HT1080 (cell line): ENCODE results near the gene SYK. TPM values are rescaled to one million over a fixed set of nuclear protein-coding genes. Genes with fewer than 3 reads are reported as not detected.

Source experiments
- DNase-seq: peaks from one replicate; pipeline ENCODE4 v3.0.0-alpha.2; 2015; ENCODE audit warnings: low read depth
- total RNA-seq: library from RNA; depleted of rRNA; stranded (reverse); fragments of >200 nt; shearing (Covaris generic); gene quantifications from 2 replicates; pipeline ENCODE4 v1.2.3, GENCODE V29; 2014

Gene SYK
- total RNA-seq, 1 experiment from 2014 or later, result 0.68 TPM

DNA sequence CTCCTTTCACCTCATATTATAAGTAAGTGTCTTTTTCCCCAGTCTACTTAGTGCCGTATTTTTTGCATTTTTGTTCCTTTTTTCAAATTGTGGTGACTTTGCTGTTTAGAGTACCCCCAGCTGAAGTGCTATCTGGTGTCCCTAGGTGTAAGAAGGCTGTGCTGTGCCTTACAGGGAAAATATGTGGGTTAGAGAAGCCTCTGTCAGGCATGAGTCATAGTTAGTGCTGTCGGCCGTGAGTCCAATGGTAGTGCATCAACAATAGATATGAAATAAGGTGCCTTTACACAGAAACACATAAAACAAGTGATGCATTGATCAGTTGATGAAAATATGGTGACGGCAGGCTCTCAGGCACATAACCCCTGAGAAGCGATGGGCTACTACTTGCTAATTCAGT lies 20.1 kb downstream of the SYK start:
- DNase-seq, result peak; percentile 36

DNA sequence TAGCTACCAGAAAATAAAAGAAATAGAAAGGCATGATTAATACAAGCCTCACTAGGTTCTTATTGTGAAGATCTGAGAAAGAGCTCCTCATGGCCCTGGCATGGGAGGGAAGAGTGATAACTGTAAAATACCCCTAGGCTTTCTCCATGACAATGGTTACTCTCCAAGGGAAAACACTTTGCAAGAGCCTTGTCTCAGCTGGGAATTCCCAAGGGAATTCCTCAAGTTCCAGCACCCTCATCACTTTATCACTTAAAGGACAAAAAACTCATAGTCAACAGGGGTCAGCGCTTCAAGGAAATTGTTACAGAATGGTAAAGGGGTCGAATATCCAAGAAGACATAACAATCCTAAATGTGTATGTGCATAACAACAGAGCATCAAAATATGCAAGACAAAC lies 21.2 kb downstream of the SYK start:
- DNase-seq, result no peak

DNA sequence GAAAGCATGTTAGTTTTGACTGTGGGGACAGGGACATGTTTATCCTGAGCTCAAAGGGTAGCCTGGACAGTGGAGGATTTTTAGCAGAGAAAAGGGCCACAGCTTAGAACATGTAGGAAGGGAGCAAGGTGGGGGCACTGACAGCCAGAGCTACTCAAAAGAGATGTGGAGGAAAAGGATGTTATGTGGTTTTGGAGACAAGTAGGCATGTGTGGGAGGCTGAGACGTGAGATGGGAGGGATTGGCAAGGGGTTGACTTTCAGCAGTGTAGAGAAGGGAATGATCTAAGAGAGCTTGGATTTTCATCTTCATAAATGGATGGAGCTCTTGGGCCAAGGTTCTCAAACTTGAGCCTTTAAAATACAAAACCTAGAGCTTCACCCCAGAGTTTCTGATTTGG lies 24.0 kb downstream of the SYK start:
- no peak for DNase-seq

GRCh38 chr9:90826326-90827020 lies 24.9 kb downstream of the SYK start:
- no peak for DNase-seq

DNA sequence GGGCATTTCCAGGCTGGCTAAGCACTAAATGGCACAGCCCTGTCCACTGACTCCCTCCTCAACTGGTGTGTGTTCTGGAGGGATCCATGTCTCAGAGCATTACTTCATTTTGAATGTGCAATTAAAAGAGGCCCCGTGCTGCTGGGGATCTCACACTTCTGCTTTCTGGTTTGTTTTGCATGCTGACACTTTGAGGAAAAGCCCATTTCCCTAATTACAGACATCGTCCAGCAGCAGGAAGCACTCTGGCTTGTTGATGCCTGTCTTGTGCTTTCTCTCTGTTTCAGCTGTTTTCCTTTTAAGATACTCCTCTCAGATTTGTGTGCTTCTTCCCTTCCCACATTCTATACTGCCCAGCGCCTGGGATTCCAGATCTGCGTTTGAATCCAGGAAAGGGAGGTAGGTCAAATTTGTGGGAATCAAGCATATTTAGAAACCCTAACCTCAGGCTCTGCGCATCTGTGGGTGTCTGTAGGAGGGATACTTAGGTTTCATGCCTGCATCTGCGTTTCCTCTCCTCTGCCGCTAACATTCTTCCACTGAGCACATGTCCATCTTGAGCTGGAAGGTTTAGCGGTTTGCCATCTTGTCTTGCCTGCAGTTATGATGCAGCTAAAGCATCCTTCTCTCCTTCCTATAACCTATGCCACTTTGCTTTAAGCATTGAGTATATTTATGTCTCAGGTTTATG lies 25.7 kb downstream of the SYK start:
- DNase-seq, result no peak

- DNase-seq, result no peak
Measured at GRCh38 chr9:90830051-90830450, 28.4 kb downstream of the SYK start.

- DNase-seq, result no peak
Measured at GRCh38 chr9:90830977-90831376, 29.4 kb downstream of the SYK start.

DNA sequence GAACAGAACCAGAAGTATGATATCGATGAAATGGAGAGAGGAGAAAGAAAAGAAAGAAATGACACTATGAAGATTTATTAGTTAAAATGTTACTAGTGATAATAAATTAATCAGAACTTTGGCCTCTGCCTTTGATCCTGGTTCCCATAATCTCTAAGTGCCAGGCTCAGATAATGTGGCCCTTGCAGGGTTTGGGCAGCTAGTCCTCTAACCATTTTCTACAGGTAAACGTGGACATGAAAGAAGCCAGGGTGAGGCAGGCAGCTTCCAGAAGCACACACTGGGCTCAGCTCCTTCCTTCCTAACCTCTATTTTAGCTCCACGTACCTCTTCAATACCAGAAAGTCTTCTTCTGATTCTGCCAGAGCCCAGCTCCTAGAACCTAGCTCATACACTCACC lies 30.6 kb downstream of the SYK start:
- DNase-seq, result no peak

- DNase-seq, result no peak
Measured at GRCh38 chr9:90834828-90835595, 33.4 kb downstream of the SYK start.

DNA sequence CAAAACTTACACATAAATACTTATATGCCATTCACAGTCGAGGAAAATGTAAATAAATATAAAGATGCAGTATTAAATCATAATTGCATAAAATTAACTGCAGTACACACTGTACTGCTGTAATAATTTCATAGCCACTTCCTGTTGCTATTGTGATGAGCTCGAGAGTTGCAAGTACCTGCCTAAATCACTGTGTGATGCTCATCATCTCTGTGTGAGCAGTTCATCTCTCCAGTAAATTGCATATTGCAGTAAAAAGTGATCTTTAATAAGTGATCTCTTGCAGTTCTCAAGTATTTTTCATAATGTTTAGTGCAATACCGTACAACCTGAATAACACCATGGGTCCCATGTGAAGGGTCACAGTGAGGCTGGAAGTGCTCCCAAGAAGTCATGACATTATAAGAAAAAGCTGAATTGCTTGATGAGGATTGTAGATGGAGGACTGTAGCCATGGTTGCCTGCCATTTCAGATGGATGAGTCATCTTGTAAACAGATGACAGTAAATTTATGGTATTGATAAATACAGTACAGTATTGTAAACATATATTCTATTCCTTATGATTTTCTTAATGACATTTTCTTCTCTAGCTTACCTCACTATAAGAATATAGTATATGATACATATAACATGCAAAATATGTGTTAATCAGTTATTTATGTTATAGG lies 34.9 kb downstream of the SYK start:
- DNase-seq, result no peak

- DNase-seq, result no peak
Measured at GRCh38 chr9:90838098-90838497, 36.5 kb downstream of the SYK start.

DNA sequence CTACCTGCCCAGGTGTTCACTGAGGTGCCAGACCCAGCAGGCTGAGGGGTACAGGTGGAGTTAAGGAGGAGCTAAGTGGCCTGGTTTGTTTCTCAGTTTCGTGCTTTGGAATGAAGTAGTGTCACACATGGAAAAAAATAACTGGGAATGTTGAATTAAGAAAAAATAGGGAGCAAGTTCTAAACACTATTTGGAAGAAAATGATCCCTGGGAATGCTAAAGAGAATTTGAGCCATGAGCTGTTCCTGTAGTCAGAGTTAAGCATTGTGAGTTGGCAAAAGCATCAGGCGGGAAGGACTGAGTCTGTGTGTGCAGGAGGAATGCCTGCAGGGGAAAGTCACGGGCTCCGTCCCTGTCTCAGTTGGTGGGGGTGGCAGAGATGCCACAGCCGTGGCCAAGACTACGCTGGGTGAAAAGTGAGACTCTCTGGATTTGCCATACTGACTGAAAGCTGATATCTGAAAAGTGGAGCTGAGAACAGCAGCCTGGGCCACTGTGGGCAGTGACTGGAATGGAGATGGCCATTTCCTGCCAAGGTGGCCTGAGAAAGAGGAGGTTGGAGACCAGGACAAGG lies 37.0 kb downstream of the SYK start:
- no peak for DNase-seq

DNA sequence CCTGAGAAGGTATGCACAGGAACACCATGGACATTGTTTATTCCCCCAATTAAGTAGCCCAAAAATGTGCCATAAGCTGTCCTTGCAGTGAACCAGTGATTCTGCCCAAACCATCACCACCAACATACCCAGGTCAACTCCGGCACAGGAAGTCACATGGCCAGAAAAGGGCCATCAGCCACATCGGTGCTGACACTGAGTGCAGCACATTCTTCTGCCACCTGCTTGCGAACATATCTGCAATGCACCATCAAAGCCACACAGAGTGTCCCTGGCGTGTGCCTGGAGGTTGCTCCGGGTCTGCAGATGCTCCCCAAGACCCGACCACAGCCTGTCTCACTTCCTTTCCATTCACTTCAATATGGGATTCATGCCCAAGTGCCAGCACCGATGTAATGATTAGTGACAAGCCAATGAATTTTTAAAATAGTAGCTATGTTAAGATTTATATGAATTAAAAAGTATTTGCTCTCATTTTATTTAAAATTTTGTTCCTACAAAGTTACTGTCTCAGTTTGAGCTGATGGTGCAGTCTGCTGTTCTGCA lies 37.6 kb downstream of the SYK start:
- no peak for DNase-seq

- DNase-seq, result no peak
Measured at GRCh38 chr9:90840696-90841095, 39.1 kb downstream of the SYK start.

DNA sequence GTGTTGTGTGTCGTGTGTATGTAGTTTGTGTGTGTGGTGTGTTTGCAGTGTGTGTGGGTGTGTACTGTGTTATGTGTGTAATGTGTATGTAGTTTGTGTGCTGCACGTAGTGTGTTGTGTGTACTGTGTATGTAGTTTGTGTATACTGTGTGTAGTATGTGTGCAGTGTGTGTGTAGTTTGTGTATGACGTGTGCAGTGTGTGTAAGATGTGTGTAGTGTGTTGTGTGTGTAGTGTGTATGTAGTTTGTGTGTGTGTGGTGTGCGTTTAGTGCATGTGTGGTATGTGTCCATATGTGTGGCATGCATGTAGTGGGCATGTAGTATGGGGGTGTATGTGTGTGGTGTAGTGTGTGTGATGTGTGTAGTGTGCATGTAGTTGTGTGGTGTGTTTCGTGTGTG lies 39.6 kb downstream of the SYK start:
- no peak for DNase-seq

DNA sequence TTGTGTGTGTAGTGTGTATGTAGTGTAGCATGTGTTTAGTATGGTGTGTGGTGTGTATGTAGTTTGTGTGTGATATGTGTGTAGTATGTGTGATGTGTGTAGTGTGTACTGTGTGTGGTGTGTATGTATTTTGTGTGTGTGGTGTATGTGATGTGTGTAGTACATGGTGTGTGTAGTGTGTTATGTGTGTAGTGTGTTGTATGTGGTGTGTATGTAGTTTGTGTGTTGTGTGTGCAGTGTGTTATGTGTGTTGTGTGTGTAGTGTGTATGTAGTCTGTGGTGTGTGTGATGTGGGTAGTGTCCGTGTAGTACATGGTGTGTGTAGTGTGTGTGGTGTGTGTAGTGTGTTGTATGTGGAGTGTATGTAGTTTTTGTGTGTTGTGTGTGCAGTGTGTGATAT lies 40.0 kb downstream of the SYK start:
- no peak for DNase-seq

- DNase-seq, result no peak
Measured at GRCh38 chr9:90842176-90842777, 40.7 kb downstream of the SYK start.

DNA sequence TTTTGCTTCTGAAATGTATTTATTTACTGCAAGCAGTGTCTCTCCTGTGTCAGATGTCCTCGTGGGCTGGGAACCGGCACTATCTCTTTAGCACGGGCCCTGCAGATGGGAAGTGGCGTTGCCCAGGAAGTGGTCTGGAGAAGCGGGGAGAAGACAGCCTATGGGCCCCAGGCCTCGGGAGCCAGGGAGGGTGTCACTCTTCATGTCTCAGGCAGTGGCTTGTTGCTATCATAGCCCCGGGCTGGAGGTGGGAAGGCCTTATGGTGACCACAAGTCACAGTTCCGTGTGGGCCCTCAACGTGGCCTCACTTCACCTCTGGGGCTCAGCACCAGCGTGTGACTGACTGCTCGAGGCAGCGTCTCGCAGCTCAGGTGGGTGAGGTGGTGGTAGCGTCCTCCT lies 41.4 kb downstream of the SYK start:
- no peak for DNase-seq

- DNase-seq, result no peak
Measured at GRCh38 chr9:90843525-90843924, 41.9 kb downstream of the SYK start.

DNA sequence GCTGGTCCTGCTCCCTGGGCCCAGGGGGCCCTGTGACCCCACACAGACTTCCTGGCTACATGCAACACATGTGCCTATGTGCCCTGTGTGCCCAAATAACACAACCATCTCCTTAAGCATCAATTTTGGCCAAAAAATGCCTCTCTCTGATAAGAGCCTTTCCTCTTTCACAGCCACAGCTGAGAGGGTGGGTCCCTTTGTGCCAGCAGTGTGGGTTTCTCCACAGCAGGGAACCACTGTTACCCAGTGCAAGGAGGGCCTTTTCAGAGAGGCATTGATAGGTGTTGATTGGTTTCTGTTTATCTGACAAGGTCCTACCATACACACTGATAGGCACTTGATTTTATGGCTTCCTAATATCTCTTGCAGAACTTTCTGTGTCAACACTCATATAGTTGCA lies 42.7 kb downstream of the SYK start:
- DNase-seq, result no peak
